ENCODE results near the gene ATM. TPM values are rescaled to one million over a fixed set of nuclear protein-coding genes. Genes with fewer than 3 reads are reported as not detected.

Gene ATM
- total RNA-seq, 4 donors from 2014 or later: 52.8 to 85.9 (median 58.7) TPM

GRCh38 chr11:108199446-108200321 is 23.2 kb upstream of the ATM start:
- TF ChIP-seq CTCF (IDR thresholded peaks at IDR 0.05): no peak
- no peak for ATAC-seq (ENCODE audit: low FRiP score)
- DNase-seq (ENCODE audit: low spot score): no peak

- TF ChIP-seq CTCF (IDR thresholded peaks at IDR 0.05): no peak
- DNase-seq (ENCODE audit: low spot score): no peak
- ATAC-seq (ENCODE audit: low FRiP score): no peak
Measured at GRCh38 chr11:108203075-108203474, 19.8 kb upstream of the ATM start.

GRCh38 chr11:108204376-108204775 is 18.5 kb upstream of the ATM start:
- no peak for TF ChIP-seq CTCF (IDR thresholded peaks at IDR 0.05)
- DNase-seq (ENCODE audit: low spot score): no peak
- ATAC-seq (ENCODE audit: low FRiP score): no peak

GRCh38 chr11:108204929-108205499 is 17.9 kb upstream of the ATM start:
- DNase-seq (ENCODE audit: low spot score): no peak
- ATAC-seq (ENCODE audit: low FRiP score): no peak
- no peak for TF ChIP-seq CTCF (IDR thresholded peaks at IDR 0.05)

GRCh38 chr11:108206171-108206570 is 16.7 kb upstream of the ATM start:
- ATAC-seq (ENCODE audit: low FRiP score) (no peak), DNase-seq (ENCODE audit: low spot score) (no peak)
- no peak for TF ChIP-seq CTCF (IDR thresholded peaks at IDR 0.05)

- ATAC-seq (ENCODE audit: low FRiP score) (no peak), DNase-seq (ENCODE audit: low spot score) (no peak)
- TF ChIP-seq CTCF (IDR thresholded peaks at IDR 0.05): no peak
Measured at GRCh38 chr11:108206969-108207682, 15.7 kb upstream of the ATM start.

All from omental fat pad (tissue), 4 donors.